Liver (tissue), 2 donors: Measurements from ENCODE around the gene CORO7.

Experiments used
- YY1 ChIP-seq: IDR thresholded peaks from 2 replicates; pipeline ENCODE4 v1.6.1; 2016; ENCODE audit warnings: antibody characterized with exemption, mild to moderate bottlenecking
- TF ChIP-seq, protein P1 (sequence below): fragments of 150-350 bp; IDR thresholded peaks from 2 replicates; pipeline ENCODE4 v1.5.1; 2017; ENCODE audit warnings: improper control_type of control experiment, low read depth, low read length; ENCODE audit not compliant: missing input control
- TF ChIP-seq, protein P2 (sequence below): IDR thresholded peaks from 2 replicates; pipeline ENCODE4 v1.6.1; 2016; ENCODE audit warnings: antibody characterized with exemption
- donor health status: healthy.

DNA sequence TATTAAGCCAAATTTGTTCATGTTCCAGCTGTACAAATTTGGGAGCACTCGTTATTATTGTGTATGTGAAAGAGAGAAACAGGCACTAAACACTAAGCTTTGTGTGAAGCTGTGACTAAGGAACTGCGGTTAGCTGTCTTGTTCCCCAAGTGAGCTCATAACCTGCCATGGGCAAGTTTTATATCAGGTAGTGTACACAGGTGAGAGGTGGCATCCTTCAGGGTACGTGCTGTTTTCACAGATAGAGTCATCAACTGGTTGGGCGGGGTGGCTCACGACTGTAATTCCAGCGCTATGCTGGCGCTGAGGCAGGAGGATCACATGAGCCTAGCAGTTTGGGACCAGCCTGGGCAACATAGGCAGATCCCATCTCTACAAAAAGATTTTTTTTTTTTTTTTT lies 12.1 kb upstream of the CORO7 start:
- TF ChIP-seq, protein P1, sequence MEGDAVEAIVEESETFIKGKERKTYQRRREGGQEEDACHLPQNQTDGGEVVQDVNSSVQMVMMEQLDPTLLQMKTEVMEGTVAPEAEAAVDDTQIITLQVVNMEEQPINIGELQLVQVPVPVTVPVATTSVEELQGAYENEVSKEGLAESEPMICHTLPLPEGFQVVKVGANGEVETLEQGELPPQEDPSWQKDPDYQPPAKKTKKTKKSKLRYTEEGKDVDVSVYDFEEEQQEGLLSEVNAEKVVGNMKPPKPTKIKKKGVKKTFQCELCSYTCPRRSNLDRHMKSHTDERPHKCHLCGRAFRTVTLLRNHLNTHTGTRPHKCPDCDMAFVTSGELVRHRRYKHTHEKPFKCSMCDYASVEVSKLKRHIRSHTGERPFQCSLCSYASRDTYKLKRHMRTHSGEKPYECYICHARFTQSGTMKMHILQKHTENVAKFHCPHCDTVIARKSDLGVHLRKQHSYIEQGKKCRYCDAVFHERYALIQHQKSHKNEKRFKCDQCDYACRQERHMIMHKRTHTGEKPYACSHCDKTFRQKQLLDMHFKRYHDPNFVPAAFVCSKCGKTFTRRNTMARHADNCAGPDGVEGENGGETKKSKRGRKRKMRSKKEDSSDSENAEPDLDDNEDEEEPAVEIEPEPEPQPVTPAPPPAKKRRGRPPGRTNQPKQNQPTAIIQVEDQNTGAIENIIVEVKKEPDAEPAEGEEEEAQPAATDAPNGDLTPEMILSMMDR: no peak
- TF ChIP-seq, protein P2, sequence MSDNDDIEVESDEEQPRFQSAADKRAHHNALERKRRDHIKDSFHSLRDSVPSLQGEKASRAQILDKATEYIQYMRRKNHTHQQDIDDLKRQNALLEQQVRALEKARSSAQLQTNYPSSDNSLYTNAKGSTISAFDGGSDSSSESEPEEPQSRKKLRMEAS: no peak
- no peak for TF ChIP-seq YY1
